ELR (cell line): Measurements from ENCODE around the gene NHP2.
A peak's percentile ranks its signal among the peaks of the same experiment; 100 is the strongest.

ENCODE experiments used
- DNase-seq: peaks from one replicate; pipeline ENCODE4 v3.0.0-alpha.2; 2015; ENCODE audit warnings: low read depth

The NHP2 gene

DNA sequence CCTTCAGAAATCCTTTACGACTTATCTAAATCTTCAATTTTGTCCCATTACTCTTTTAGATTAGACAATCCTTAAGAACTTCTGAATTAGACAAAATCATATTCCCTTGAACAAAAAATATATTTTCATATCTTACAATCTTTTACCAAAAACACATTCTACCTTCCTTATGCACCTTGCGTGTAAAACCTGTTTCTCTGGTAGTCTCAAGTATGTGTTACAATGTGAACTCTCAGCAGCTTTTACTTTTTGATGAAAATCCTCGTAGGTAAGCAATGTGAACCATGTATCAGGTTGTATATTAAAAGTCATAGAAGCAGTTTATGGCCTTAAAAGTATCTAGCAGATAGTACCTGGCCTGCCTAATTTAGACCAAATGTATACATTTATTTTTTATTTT lies 20.8 kb upstream of the NHP2 start:
- no peak for DNase-seq

DNA sequence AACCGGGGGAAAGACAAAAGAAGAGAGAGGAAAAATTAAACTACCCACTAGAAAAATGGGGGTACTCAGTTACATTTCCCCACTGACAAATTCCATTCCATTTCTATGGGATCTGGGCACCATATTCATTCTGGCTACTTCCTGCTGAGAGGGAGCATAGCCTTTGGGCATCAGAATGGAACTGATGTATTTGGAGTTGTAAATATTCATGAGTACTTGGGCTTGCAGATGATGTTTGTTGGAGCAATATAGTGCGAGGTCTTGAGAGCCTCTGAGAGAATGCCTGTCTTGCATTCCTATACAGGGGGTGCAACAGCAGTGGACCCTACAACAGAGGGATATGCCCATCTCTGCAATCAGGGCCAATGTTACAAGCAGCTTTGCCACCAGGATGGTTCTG lies 16.8 kb upstream of the NHP2 start:
- DNase-seq: no peak

DNA sequence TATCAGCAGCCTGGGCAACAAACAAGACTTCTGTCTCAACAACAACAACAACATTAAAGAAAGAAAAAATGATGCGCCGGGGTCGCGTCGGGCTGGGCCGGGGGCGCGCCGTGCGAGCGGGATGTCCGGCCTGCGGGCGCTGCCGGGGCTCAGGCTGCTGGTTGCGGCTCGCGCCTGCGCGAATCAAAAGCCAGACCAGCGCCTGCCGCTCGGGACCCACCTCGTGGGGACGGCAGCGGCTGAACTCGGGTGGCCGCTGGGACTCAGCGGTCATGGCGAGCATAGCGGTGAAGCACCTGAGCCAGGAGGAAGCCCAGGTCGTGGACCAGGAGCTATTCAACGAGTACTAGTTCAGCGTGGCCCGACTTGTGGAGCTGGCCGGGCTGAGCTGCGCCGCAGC lies 11.9 kb upstream of the NHP2 start:
- no peak for DNase-seq

DNA sequence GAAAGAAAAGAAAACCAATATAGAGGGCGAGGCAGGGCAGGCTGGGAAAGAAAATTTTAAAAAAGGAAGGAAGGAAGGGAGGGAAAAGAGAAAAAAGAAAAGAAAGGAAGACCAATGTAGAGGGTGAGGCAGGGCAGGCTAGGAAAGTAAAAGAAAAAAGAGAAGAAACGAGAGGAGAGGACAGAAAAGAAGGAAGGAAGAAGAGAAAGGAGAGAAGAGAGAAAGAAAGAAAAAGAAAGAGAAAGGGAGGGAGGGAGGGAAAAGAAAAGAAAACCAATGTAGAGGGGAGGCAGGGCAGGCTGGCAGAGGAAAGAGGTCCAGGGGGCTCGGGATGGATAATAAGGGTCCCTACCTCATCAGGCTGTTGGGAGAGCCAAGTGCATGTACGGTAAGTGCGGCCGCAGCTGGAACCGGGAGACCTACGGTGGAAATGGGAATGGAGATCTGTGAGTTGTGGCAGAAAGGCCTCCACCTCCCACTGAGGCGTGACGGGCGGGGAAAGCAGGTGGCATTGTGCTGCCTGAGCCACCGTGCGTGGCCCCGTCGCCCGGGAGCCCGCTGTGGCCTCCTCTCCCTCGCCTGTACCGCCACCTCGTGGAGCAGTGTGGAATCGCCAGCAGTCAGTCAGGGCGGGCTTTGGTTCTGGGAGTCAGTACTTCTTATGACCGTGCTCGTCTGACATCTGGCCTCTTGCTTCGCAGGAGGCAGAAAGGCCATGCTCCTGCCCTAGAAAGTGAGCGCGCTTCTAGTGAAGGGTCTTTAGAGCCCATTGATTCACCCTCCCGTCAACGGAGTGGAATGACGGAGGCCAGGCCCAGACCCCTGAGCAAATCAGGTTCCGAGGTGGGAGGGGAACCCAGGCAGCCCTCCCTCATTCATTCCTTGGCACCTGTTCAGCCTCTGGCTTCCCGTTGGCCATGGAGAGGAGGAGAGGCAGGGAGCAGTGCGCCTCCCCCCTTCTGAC lies 10.4 kb upstream of the NHP2 start:
- peak; percentile 78 for DNase-seq

- no peak for DNase-seq
Measured at GRCh38 chr5:178162481-178162880, 8.8 kb upstream of the NHP2 start.

- no peak for DNase-seq
Measured at GRCh38 chr5:178160176-178160575, 6.5 kb upstream of the NHP2 start.

GRCh38 chr5:178155065-178155464 lies 1.4 kb upstream of the NHP2 start:
- DNase-seq: peak; percentile 15

GRCh38 chr5:178152491-178153444 lies 917 bp downstream of the NHP2 start:
- no peak for DNase-seq

GRCh38 chr5:178150977-178151734 lies 2.5 kb downstream of the NHP2 start:
- no peak for DNase-seq

DNA sequence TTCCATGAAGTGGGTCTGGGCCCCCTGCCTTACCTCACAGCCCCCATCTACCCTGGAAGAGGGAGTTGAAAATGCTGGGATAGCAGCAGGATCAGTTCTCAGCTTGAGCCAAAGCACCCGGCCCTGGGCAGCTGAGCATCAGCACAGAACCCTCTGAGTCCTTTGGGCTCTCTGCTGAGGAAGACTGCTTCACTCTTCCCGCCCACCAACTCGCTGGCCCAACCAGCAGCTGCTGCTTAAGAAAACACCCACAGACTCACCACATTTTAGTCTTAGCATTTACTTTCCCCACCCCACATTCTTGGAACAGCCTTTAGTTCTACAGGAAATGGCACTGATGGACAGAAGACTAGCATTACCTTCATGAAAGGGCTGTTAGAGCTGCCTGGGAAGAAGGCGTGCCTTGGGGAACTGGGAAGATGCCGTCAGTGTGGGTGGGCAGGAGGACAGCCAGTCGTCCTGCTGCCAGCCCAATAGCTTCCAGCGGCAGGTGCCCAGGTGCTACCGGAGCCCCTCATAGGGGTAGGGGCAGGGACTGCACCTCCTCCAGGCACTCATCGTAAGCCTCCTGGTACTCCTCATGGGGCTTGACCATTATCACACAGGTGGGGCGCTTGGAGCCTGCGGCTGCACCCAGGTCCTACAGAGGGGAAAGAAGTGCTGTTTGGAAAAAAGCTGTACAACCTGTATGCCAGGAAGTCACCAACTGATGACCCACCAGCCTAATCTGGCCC lies 4.3 kb downstream of the NHP2 start:
- DNase-seq: no peak

DNA sequence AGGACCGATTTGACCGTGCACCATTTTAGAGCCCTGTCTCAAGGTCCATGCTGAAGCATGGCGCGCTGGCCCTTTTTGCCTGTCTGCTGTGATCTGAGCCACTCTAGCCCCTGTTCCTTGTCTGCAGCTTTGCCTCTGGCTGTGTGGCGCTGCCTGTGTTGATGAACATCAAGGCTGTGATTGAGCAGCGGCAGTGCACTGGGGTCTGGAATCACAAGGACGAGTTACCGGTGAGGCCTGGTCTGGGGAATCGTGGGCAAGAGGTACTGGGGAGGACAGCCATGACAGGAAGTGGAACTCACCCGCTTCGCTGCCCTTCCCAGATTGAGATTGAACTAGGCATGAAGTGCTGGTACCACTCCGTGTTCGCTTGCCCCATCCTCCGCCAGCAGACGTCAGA lies 6.3 kb downstream of the NHP2 start:
- DNase-seq: no peak

- DNase-seq: peak; percentile 83
Measured at GRCh38 chr5:178145965-178146820, 7.5 kb downstream of the NHP2 start.

- no peak for DNase-seq
Measured at GRCh38 chr5:178143901-178144300, 9.8 kb downstream of the NHP2 start.

DNA sequence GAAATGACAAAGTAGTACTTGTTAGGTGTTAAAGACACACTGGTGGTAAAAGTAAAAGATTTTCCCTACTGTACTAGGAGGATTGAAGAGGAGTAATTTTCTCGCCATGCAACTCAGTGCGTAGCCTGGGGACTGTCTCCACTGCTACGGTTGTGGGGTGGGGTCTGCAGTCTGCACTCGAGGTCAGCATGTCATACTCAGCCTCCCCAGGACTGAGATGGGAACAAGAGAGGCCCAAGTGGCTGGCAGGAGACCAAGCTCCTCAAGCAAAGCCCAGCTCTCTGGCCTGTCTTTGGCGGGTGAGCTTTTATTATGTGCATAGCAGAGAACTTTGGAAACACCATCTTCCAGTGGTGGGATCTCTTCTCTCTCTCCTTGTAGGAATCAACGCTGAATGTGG lies 10.4 kb downstream of the NHP2 start:
- no peak for DNase-seq

DNA sequence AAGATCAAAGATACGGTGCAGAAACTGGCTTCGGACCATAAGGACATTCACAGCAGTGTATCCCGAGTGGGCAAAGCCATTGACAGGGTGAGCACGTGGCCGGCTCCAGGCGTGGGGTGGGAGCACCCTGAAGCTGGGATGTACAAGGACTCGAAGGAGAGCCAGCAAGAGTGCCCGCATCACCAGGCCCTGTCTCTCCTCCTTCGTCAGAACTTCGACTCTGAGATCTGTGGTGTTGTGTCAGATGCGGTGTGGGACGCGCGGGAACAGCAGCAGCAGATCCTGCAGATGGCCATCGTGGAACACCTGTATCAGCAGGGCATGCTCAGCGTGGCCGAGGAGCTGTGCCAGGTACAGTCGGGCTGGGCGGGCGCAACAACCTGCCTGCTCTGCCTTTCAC lies 11.0 kb downstream of the NHP2 start:
- no peak for DNase-seq

DNA sequence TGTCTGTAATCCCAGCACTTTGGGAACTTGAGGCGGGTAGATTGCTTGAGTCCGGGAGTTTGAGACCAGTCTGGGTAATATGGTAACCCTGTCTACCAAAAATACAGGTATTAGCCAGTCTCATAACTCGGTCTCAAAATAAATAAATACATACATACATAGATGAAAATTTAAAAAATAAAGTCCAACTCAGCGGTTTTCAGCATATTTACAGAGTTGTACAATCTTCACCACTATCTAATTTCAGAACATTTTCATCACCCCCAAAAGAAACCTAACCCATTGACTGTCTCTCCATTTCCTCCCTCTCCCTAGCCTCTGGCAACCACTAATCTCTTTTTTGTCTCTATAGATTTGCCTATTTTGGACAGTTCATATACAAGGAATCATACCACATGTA lies 12.1 kb downstream of the NHP2 start:
- no peak for DNase-seq

DNA sequence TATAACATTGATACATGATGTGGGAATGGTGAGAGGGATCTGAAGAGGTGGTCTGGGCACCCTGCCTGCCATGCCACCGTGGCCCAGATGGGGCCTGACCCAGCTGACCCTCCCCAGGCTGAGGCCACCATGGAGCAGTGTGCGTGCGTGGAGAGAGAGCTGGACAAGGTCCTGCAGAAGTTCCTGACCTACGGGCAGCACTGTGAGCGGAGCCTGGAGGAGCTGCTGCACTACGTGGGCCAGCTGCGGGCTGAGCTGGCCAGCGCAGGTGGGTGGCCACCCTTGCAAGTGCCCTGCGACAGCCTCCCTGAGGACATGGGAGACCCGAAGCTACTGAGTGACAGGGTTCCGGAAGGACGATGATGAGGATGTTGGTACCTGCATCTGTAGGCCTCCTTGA lies 15.7 kb downstream of the NHP2 start:
- DNase-seq: no peak

GRCh38 chr5:178136990-178137389 lies 16.7 kb downstream of the NHP2 start:
- DNase-seq: no peak

DNA sequence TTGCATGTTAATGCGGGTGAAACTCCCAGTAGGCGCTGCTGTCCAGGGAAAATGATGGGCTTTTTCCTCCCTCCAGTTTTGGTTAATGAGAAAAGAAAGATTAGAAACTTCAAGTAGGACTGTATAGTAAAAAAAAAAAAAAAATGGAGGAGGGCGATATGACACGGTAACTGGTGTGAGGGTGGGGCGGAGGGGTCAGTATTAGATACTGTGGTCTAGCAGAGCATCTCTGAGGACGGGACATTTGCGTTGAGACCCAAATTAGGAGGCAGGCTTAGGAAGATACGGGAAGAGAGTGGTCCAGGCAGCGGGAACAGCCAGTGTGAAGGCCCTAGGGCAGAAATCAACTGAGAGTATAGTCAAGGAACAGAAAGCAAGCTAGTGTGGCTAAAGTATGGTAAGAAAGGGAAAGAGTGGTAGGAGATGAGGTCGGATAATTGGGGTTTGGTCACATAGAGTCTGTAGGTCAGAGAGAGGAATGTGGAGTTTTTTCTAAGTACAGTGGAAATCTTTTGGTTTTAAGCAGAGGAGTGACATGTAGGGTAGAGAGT lies 22.2 kb downstream of the NHP2 start:
- DNase-seq: no peak
